Sigmoid colon (tissue), 7 donors: ENCODE measurements around the gene PLEKHH3. TPM values are rescaled to one million over a fixed set of nuclear protein-coding genes. Genes with fewer than 3 reads are reported as not detected.

Experiments used
- DNase-seq: peaks from one replicate; pipeline ENCODE4 v3.0.0-alpha.2; 2019
- H3K27ac ChIP-seq, 4 donors: fragments of 200-600 bp; sonication (generic); one replicate each; pipeline ENCODE4 v1.5.1; 2016 to 2019; ENCODE audit warnings: mild to moderate bottlenecking in 1 of 4
- H3K27me3 ChIP-seq, 3 donors: fragments of 200-600 bp; sonication (generic); one replicate each; pipeline ENCODE4 v1.5.1; 2019; ENCODE audit warnings: mild to moderate bottlenecking in 1 of 3
- H3K36me3 ChIP-seq, 4 donors: fragments of 200-600 bp; sonication (generic); one replicate each; pipeline ENCODE4 v1.5.1; 2016 to 2019
- H3K4me1 ChIP-seq, 4 donors: fragments of 200-600 bp; sonication (generic); one replicate each; pipeline ENCODE4 v1.5.1; 2017 to 2019
- H3K4me3 ChIP-seq, 4 donors: fragments of 200-600 bp; sonication (generic); one replicate each; pipeline ENCODE4 v1.5.1; 2017 to 2019; ENCODE audit warnings: mild to moderate bottlenecking in 2 of 4, moderate library complexity in 1 of 4
- H3K9me3 ChIP-seq, 4 donors: fragments of 200-600 bp in 3 of 4; sonication (generic) in 3 of 4; one replicate each; pipeline versions ENCODE4 v1.5.1 to v1.6.1; 2013 to 2019
- CTCF ChIP-seq, 4 experiments: fragments of 450-650 bp in 3 of 4; fragments of 200-600 bp in 1 of 4; IDR thresholded peaks; one replicate each; pipeline ENCODE4 v1.5.1; 2016 to 2019; ENCODE audit warnings: antibody characterized with exemption in 4 of 4, mild to moderate bottlenecking in 3 of 4, moderate library complexity in 2 of 4
- EP300 ChIP-seq, 4 donors: sonication (generic); formaldehyde crosslinking; IDR thresholded peaks; one replicate each; pipeline ENCODE4 v1.6.1; 2017; ENCODE audit warnings: antibody characterized with exemption in 4 of 4
- POLR2A ChIP-seq, 2 donors: fragments of 450-650 bp; IDR thresholded peaks; one replicate each; pipeline ENCODE4 v1.6.1; 2016; ENCODE audit warnings: antibody characterized with exemption in 2 of 2, mild to moderate bottlenecking in 2 of 2, moderate library complexity in 2 of 2
- POLR2AphosphoS5 ChIP-seq, 4 donors: sonication (generic); formaldehyde crosslinking; IDR thresholded peaks; one replicate each; pipeline ENCODE4 v1.6.1; 2017; ENCODE audit warnings: antibody characterized with exemption in 4 of 4
- WGBS, 2 donors: extraction: QIAGEN DNeasy Blood & Tissue Kit; methylation state at CpG; one replicate each; pipeline ENCODE4 v1.1.7; 2013; 5-methylcytosine and 5-hydroxymethylcytosine counted together
- intact Hi-C: fragments of 100-400 bp; cut with DNase I; formaldehyde crosslinking; loops from one replicate; pipeline ENCODE4 v1.15.1; 2023
- polyA plus RNA-seq, 3 donors: library from polyadenylated mRNA; stranded (reverse); fragments of 200-250 nt; gene quantifications; one replicate each; pipeline ENCODE4 v1.2.3, GENCODE V29; 2013
- total RNA-seq, 4 donors: library from RNA; depleted of rRNA; stranded (reverse); fragments of >200 nt; gene quantifications; one replicate each; pipeline ENCODE4 v1.1.0, GENCODE V29; 2016
- donor health status: healthy with polysubstance abuse.
- donor health status: Bipolar disorder and iron deficiency.
- donor health status: healthy.

The PLEKHH3 gene
- total RNA-seq (10 to 100 TPM; 12.3 to 25.2 (median 20.1) TPM), polyA plus RNA-seq (10 to 100 TPM in 1 of 3 donors, 1 to 10 TPM in 2; 4.4 to 14.7 (median 9.6) TPM)

- Histone ChIP-seq H3K27me3 (no peaks in the 10 kb centered on the region), H3K9me3 (no peaks in the 10 kb centered on the region), H3K27ac (peak within 1 kb of the TSS; percentile 97 to 99 (median 98)), H3K36me3 (peaks cover 12 to 22% (median 19%) of the 10 kb centered on the region in 4 donors), H3K4me3 (peak within 1 kb of the TSS; percentile 65 to 99 (median 80)), H3K4me1 (peaks cover 0 to 69% (median 64%) of the 10 kb centered on the region in 4 donors)
- intact Hi-C loops = no loop called here
- no peak for DNase-seq
- 0% methylated on average over 51 of the region's 51 CpGs for WGBS, 2 donors
- TF ChIP-seq EP300 (IDR thresholded peaks at IDR 0.05) = no peak
- peak; percentile 87 to 97 (median 93) for TF ChIP-seq POLR2AphosphoS5 (IDR thresholded peaks at IDR 0.05)
- peak in 1 of 4 experiments; percentile 14 for TF ChIP-seq CTCF (IDR thresholded peaks at IDR 0.05)
- peak; percentile 85 to 86 for TF ChIP-seq POLR2A (IDR thresholded peaks at IDR 0.05)
Measured at GRCh38 chr17:42676424-42677011, at the start of gene PLEKHH3. Gene PLEKHH3 (minus strand): TSS chr17:42676994. CDS start chr17:42676563, 431 bp downstream.

- no peak for DNase-seq
- Histone ChIP-seq H3K4me3 (no peak overlapping the region), H3K36me3 (peaks cover 57 to 97% (median 71%) of the 10 kb centered on the region in 4 donors), H3K9me3 (no peaks in the 10 kb centered on the region), H3K4me1 (no peaks in the 10 kb centered on the region), H3K27ac (no peak overlapping the region), H3K27me3 (no peaks in the 10 kb centered on the region)
- 96 to 97% methylated on average over 6 of the region's 6 CpGs for WGBS, 2 donors
- intact Hi-C loops = no loop called here
- no peak for TF ChIP-seq CTCF (IDR thresholded peaks at IDR 0.05)
- no peak for TF ChIP-seq EP300 (IDR thresholded peaks at IDR 0.05)
- TF ChIP-seq POLR2A (IDR thresholded peaks at IDR 0.05) = no peak
- TF ChIP-seq POLR2AphosphoS5 (IDR thresholded peaks at IDR 0.05) = no peak
Measured at GRCh38 chr17:42725143-42725542, 48.3 kb upstream of the PLEKHH3 start.

- H3K27me3 ChIP-seq = no peaks in the 10 kb centered on the region
- H3K9me3 ChIP-seq = no peaks in the 10 kb centered on the region
- WGBS, 2 donors = 88 to 92% methylated on average over 3 of the region's 3 CpGs
- H3K36me3 ChIP-seq = peaks cover 58 to 97% (median 75%) of the 10 kb centered on the region in 4 donors
- H3K4me3 ChIP-seq = no peak overlapping the region
- TF ChIP-seq CTCF (IDR thresholded peaks at IDR 0.05) (no peak), POLR2A (IDR thresholded peaks at IDR 0.05) (no peak), POLR2AphosphoS5 (IDR thresholded peaks at IDR 0.05) (no peak), EP300 (IDR thresholded peaks at IDR 0.05) (no peak)
- H3K27ac ChIP-seq = no peak overlapping the region
- no peak for DNase-seq
- intact Hi-C loops = loop anchor here (5.0 kb wide), 1 partner anchor 99 kb away; the partner anchor contains the start of gene BECN1
- no peaks in the 10 kb centered on the region for H3K4me1 ChIP-seq
Measured at GRCh38 chr17:42723636-42724035, 46.8 kb upstream of the PLEKHH3 start.

GRCh38 chr17:42720996-42721583 is 44.3 kb upstream of the PLEKHH3 start:
- H3K9me3 ChIP-seq = no peaks in the 10 kb centered on the region
- H3K27ac ChIP-seq = no peak overlapping the region
- H3K4me1 ChIP-seq = no peaks in the 10 kb centered on the region
- DNase-seq = no peak
- TF ChIP-seq CTCF (IDR thresholded peaks at IDR 0.05) = peak; percentile 52 to 68 (median 61)
- no peak for TF ChIP-seq EP300 (IDR thresholded peaks at IDR 0.05)
- intact Hi-C loops = loop anchor here (1.0 to 5.0 kb wide), 2 partner anchors 42 to 101 kb away; partner anchors contain the start of gene BECN1
- H3K4me3 ChIP-seq = no peak overlapping the region
- peaks cover 58 to 97% (median 76%) of the 10 kb centered on the region in 4 donors for H3K36me3 ChIP-seq
- H3K27me3 ChIP-seq = no peaks in the 10 kb centered on the region
- WGBS, 2 donors = 7 to 16% methylated on average over 2 of the region's 2 CpGs
